ENCODE measurements around the gene HRG. TPM values are rescaled to one million over a fixed set of nuclear protein-coding genes. Genes with fewer than 3 reads are reported as not detected.
"Not testable (repeated sequence)": the region's sequence is repeated elsewhere in the genome, so short reads cannot be mapped to it uniquely, and the experiment has no call there.

The HRG gene
- total RNA-seq, 1 donor from 2014 or later, result not detected

GRCh38 chr3:186627852-186628414 lies 37.9 kb upstream of the HRG start:
- TF ChIP-seq CTCF (conservative IDR thresholded peaks at IDR 0.05; ENCODE audit: low read depth, low read length), result no peak
- no peak overlapping the region for H3K4me3 ChIP-seq (ENCODE audit: low read depth, low read length)
- DNase-seq (ENCODE audit: low read depth), result no peak

GRCh38 chr3:186628756-186629155 lies 37.1 kb upstream of the HRG start:
- TF ChIP-seq CTCF (conservative IDR thresholded peaks at IDR 0.05; ENCODE audit: low read depth, low read length), result no peak
- H3K4me3 ChIP-seq (ENCODE audit: low read depth, low read length), result no peak overlapping the region
- no peak for DNase-seq (ENCODE audit: low read depth)

- no peak for TF ChIP-seq CTCF (conservative IDR thresholded peaks at IDR 0.05; ENCODE audit: low read depth, low read length)
- DNase-seq (ENCODE audit: low read depth), result no peak
- H3K4me3 ChIP-seq (ENCODE audit: low read depth, low read length), result no peak overlapping the region
These were observed 34.7 kb upstream of the HRG start for GRCh38 chr3:186630950-186631641.

GRCh38 chr3:186633481-186633880 lies 32.3 kb upstream of the HRG start:
- DNase-seq (ENCODE audit: low read depth), result no peak
- no peak overlapping the region for H3K4me3 ChIP-seq (ENCODE audit: low read depth, low read length)
- no peak for TF ChIP-seq CTCF (conservative IDR thresholded peaks at IDR 0.05; ENCODE audit: low read depth, low read length)

- DNase-seq (ENCODE audit: low read depth); H3K4me3 ChIP-seq (ENCODE audit: low read depth, low read length): not testable (repeated sequence)
These were observed 31.6 kb upstream of the HRG start for GRCh38 chr3:186634207-186634606.

GRCh38 chr3:186635532-186635931 lies 30.3 kb upstream of the HRG start:
- H3K4me3 ChIP-seq (ENCODE audit: low read depth, low read length), result no peak overlapping the region
- TF ChIP-seq CTCF (conservative IDR thresholded peaks at IDR 0.05; ENCODE audit: low read depth, low read length), result no peak
- no peak for DNase-seq (ENCODE audit: low read depth)

GRCh38 chr3:186636536-186636935 lies 29.3 kb upstream of the HRG start:
- no peak overlapping the region for H3K4me3 ChIP-seq (ENCODE audit: low read depth, low read length)
- DNase-seq (ENCODE audit: low read depth), result no peak
- TF ChIP-seq CTCF (conservative IDR thresholded peaks at IDR 0.05; ENCODE audit: low read depth, low read length), result no peak

Data from epithelial cell of proximal tubule (primary cell).